Neural cell (in vitro differentiated cells): ENCODE data around the gene PGP.

ENCODE experiments used
- CTCF ChIP-seq: fragments of 450-650 bp; IDR thresholded peaks from 2 replicates; pipeline ENCODE4 v1.5.1; 2014; ENCODE audit warnings: antibody characterized with exemption, mild to moderate bottlenecking, moderate library complexity; ENCODE audit not compliant: poor library complexity, severe bottlenecking
- EP300 ChIP-seq: fragments of 450-650 bp; conservative IDR thresholded peaks from 2 replicates; pipeline ENCODE4 v1.6.1; 2014; ENCODE audit warnings: antibody characterized with exemption, mild to moderate bottlenecking, moderate library complexity; ENCODE audit not compliant: poor library complexity, severe bottlenecking
- EZH2 ChIP-seq: fragments of 200-600, 300-800 bp; shearing (Covaris generic), sonication (generic); IDR thresholded peaks from 2 replicates; pipeline ENCODE4 v1.6.1; 2014; ENCODE audit warnings: antibody characterized with exemption, low read length, borderline replicate concordance, mild to moderate bottlenecking; ENCODE audit not compliant: insufficient read depth, poor library complexity, severe bottlenecking
- MXI1 ChIP-seq: fragments of 450-650 bp; conservative IDR thresholded peaks from 2 replicates; pipeline ENCODE4 v1.6.1; 2014; ENCODE audit warnings: antibody characterized with exemption, mild to moderate bottlenecking; ENCODE audit not compliant: poor library complexity, severe bottlenecking
- POLR2AphosphoS5 ChIP-seq: IDR thresholded peaks from 2 replicates; pipeline ENCODE4 v1.6.1; 2012
- RAD21 ChIP-seq: fragments of 450-650 bp; conservative IDR thresholded peaks from 2 replicates; pipeline ENCODE4 v1.6.1; 2014; ENCODE audit warnings: antibody characterized with exemption, mild to moderate bottlenecking, moderate library complexity
- TAF1 ChIP-seq: IDR thresholded peaks from 2 replicates; pipeline ENCODE4 v1.6.1; 2012; ENCODE audit warnings: low read depth
- TF ChIP-seq, protein P1 (sequence below): IDR thresholded peaks from 2 replicates; pipeline ENCODE4 v1.6.1; 2012; ENCODE audit warnings: borderline replicate concordance

- TF ChIP-seq CTCF, result no peak
- TF ChIP-seq POLR2AphosphoS5, result no peak
- no peak for TF ChIP-seq EP300
- TF ChIP-seq EZH2, result no peak
- no peak for TF ChIP-seq TAF1
- no peak for TF ChIP-seq RAD21
- TF ChIP-seq, protein P1, sequence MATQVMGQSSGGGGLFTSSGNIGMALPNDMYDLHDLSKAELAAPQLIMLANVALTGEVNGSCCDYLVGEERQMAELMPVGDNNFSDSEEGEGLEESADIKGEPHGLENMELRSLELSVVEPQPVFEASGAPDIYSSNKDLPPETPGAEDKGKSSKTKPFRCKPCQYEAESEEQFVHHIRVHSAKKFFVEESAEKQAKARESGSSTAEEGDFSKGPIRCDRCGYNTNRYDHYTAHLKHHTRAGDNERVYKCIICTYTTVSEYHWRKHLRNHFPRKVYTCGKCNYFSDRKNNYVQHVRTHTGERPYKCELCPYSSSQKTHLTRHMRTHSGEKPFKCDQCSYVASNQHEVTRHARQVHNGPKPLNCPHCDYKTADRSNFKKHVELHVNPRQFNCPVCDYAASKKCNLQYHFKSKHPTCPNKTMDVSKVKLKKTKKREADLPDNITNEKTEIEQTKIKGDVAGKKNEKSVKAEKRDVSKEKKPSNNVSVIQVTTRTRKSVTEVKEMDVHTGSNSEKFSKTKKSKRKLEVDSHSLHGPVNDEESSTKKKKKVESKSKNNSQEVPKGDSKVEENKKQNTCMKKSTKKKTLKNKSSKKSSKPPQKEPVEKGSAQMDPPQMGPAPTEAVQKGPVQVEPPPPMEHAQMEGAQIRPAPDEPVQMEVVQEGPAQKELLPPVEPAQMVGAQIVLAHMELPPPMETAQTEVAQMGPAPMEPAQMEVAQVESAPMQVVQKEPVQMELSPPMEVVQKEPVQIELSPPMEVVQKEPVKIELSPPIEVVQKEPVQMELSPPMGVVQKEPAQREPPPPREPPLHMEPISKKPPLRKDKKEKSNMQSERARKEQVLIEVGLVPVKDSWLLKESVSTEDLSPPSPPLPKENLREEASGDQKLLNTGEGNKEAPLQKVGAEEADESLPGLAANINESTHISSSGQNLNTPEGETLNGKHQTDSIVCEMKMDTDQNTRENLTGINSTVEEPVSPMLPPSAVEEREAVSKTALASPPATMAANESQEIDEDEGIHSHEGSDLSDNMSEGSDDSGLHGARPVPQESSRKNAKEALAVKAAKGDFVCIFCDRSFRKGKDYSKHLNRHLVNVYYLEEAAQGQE, result no peak
- TF ChIP-seq MXI1, result no peak
Observed at GRCh38 chr16:2206420-2206779, 8.2 kb downstream of the PGP start.
